ENCODE results near the gene SLC6A8. TPM values are rescaled to one million over a fixed set of nuclear protein-coding genes. Genes with fewer than 3 reads are reported as not detected.
A peak's percentile ranks its signal among the peaks of the same experiment; 100 is the strongest.

Gene SLC6A8
- total and polyA plus RNA-seq, 2 experiments from 2014 or later, result 1.8 to 11.7 TPM

DNA sequence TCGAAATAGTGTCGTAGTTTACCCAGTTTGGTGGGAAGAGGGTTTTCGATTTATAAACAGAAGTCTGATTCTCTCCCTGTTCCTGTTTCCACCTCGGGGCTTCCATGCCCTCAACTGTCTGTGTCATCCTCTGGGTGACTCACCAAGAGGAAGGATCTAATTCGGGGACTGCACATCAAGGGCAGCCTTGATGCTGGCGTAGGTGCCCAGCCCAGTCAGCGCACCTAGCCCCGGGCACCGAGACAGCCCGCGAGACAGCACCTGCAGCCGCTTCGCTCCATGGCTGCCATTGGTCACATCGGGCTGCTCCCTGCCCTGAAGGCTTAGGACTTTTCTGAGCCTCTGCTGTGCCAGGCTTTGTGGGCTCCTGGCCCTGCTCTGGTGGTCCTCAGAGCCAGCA lies 44.7 kb downstream of the SLC6A8 start:
- DNase-seq, result peak; percentile 38
- Histone ChIP-seq H3K9me2 (ENCODE audit: insufficient read depth) (no peaks in the 10 kb centered on the region), H3F3A (ENCODE audit: insufficient read depth) (no peaks in the 10 kb centered on the region), H3K79me2 (ENCODE audit: insufficient read depth) (peaks cover 7% of the 10 kb centered on the region; the same call in 1 of the 2 replicates), H3K4me1 (ENCODE audit: insufficient read depth) (0 out of 2 replicates have a peak, but pooled peaks cover under 1% of the 10 kb centered on the region), H2AFZ (no peak overlapping the region), H3K9me3 (ENCODE audit: low read depth) (no peaks in the 10 kb centered on the region), H3K9ac (no peak overlapping the region), H3K27ac (no peak overlapping the region), H3K4me2 (ENCODE audit: unreplicated experiment) (no peak overlapping the region), H3K36me3 (ENCODE audit: low read depth) (no peaks in the 10 kb centered on the region), H3K4me3 (no peak overlapping the region), H4K20me1 (ENCODE audit: insufficient read depth) (no peaks in the 10 kb centered on the region), H3K27me3 (replicated peaks; ENCODE audit: insufficient read depth) (no peaks in the 10 kb centered on the region)
- 84 to 88% methylated on average over 10 to 11 of the region's 14 CpGs for WGBS, 2 experiments (ENCODE audit: low coverage in 1 of 2, low lambda C conversion rate in 2 of 2, missing lambda C conversion rate in 2 of 2)
- TF ChIP-seq EZH2 (IDR thresholded peaks at IDR 0.05; ENCODE audit: insufficient read depth, poor library complexity, severe bottlenecking) (no peak), EZH2phosphoT487 (IDR thresholded peaks at IDR 0.05; ENCODE audit: insufficient read depth, low read depth) (no peak)
- in situ Hi-C loops (cut with MboI), result no loop called here

- no peaks in the 10 kb centered on the region for H3K79me2 ChIP-seq (ENCODE audit: insufficient read depth)
- H3K4me2 ChIP-seq (ENCODE audit: unreplicated experiment), result no peak overlapping the region
- H2AFZ ChIP-seq, result no peak overlapping the region
- no peaks in the 10 kb centered on the region for H3K36me3 ChIP-seq (ENCODE audit: low read depth)
- no peak for TF ChIP-seq EZH2 (IDR thresholded peaks at IDR 0.05; ENCODE audit: insufficient read depth, poor library complexity, severe bottlenecking)
- no peak for TF ChIP-seq EZH2phosphoT487 (IDR thresholded peaks at IDR 0.05; ENCODE audit: insufficient read depth, low read depth)
- no peaks in the 10 kb centered on the region for H4K20me1 ChIP-seq (ENCODE audit: insufficient read depth)
- in situ Hi-C loops (cut with MboI), result no loop called here
- H3K9me3 ChIP-seq (ENCODE audit: low read depth), result no peaks in the 10 kb centered on the region
- 77 to 80% methylated on average over 11 to 13 of the region's 15 CpGs for WGBS, 2 experiments (ENCODE audit: low coverage in 1 of 2, low lambda C conversion rate in 2 of 2, missing lambda C conversion rate in 2 of 2)
- no peaks in the 10 kb centered on the region for H3K9me2 ChIP-seq (ENCODE audit: insufficient read depth)
- no peak overlapping the region for H3K27ac ChIP-seq
- H3K4me3 ChIP-seq, result no peak overlapping the region
- no peaks in the 10 kb centered on the region for H3K4me1 ChIP-seq (ENCODE audit: insufficient read depth)
- no peak for DNase-seq
- no peaks in the 10 kb centered on the region for H3K27me3 ChIP-seq (replicated peaks; ENCODE audit: insufficient read depth)
- no peak overlapping the region for H3K9ac ChIP-seq
- H3F3A ChIP-seq (ENCODE audit: insufficient read depth), result no peaks in the 10 kb centered on the region
These were observed 46.0 kb downstream of the SLC6A8 start for GRCh38 chrX:153733651-153734240.

GRCh38 chrX:153734871-153735270 lies 47.1 kb downstream of the SLC6A8 start:
- Histone ChIP-seq H3K79me2 (ENCODE audit: insufficient read depth) (no peaks in the 10 kb centered on the region), H3K4me2 (ENCODE audit: unreplicated experiment) (no peak overlapping the region), H3K36me3 (ENCODE audit: low read depth) (no peaks in the 10 kb centered on the region), H3F3A (ENCODE audit: insufficient read depth) (no peaks in the 10 kb centered on the region), H3K4me3 (no peak overlapping the region), H3K27ac (no peak overlapping the region), H3K9ac (no peak overlapping the region), H3K27me3 (replicated peaks; ENCODE audit: insufficient read depth) (no peaks in the 10 kb centered on the region), H4K20me1 (ENCODE audit: insufficient read depth) (no peaks in the 10 kb centered on the region), H3K9me3 (ENCODE audit: low read depth) (no peaks in the 10 kb centered on the region), H3K4me1 (ENCODE audit: insufficient read depth) (no peaks in the 10 kb centered on the region), H3K9me2 (ENCODE audit: insufficient read depth) (no peaks in the 10 kb centered on the region), H2AFZ (no peak overlapping the region)
- TF ChIP-seq EZH2phosphoT487 (IDR thresholded peaks at IDR 0.05; ENCODE audit: insufficient read depth, low read depth) (no peak), EZH2 (IDR thresholded peaks at IDR 0.05; ENCODE audit: insufficient read depth, poor library complexity, severe bottlenecking) (no peak)
- no peak for DNase-seq
- in situ Hi-C loops (cut with MboI), result no loop called here
- 94 to 100% methylated on average over 2 of the region's 2 CpGs for WGBS, 2 experiments (ENCODE audit: low coverage in 1 of 2, low lambda C conversion rate in 2 of 2, missing lambda C conversion rate in 2 of 2)

- H2AFZ ChIP-seq, result no peak overlapping the region
- no peaks in the 10 kb centered on the region for H3K9me2 ChIP-seq (ENCODE audit: insufficient read depth)
- no peaks in the 10 kb centered on the region for H3K9me3 ChIP-seq (ENCODE audit: low read depth)
- H4K20me1 ChIP-seq (ENCODE audit: insufficient read depth), result no peaks in the 10 kb centered on the region
- WGBS, 2 experiments (ENCODE audit: low coverage in 1 of 2, low lambda C conversion rate in 2 of 2, missing lambda C conversion rate in 2 of 2), result 77 to 90% methylated on average over 6 to 9 of the region's 9 CpGs
- in situ Hi-C loops (cut with MboI), result no loop called here
- no peaks in the 10 kb centered on the region for H3K27me3 ChIP-seq (replicated peaks; ENCODE audit: insufficient read depth)
- TF ChIP-seq EZH2 (IDR thresholded peaks at IDR 0.05; ENCODE audit: insufficient read depth, poor library complexity, severe bottlenecking), result no peak
- no peak for TF ChIP-seq EZH2phosphoT487 (IDR thresholded peaks at IDR 0.05; ENCODE audit: insufficient read depth, low read depth)
- no peak overlapping the region for H3K4me3 ChIP-seq
- H3K27ac ChIP-seq, result no peak overlapping the region
- H3K36me3 ChIP-seq (ENCODE audit: low read depth), result no peaks in the 10 kb centered on the region
- no peak overlapping the region for H3K4me2 ChIP-seq (ENCODE audit: unreplicated experiment)
- H3F3A ChIP-seq (ENCODE audit: insufficient read depth), result no peaks in the 10 kb centered on the region
- peak; percentile 10 for DNase-seq
- no peaks in the 10 kb centered on the region for H3K4me1 ChIP-seq (ENCODE audit: insufficient read depth)
- H3K79me2 ChIP-seq (ENCODE audit: insufficient read depth), result no peaks in the 10 kb centered on the region
- H3K9ac ChIP-seq, result no peak overlapping the region
These were observed 47.5 kb downstream of the SLC6A8 start for GRCh38 chrX:153735274-153735673.
